Activated T-helper 1 cell treated with anti-CD3 and anti-CD28 coated beads, Interleukin-2, amount 50 U/mL, for 16 hours (primary cell): ENCODE measurements around the gene FBN1.

Experiments used
- DNase-seq, 2 donors: peaks; one replicate each; pipeline ENCODE4 v3.0.0-alpha.2; 2020; ENCODE audit warnings: low read depth in 1 of 2, low spot score in 1 of 2

The FBN1 gene

DNA sequence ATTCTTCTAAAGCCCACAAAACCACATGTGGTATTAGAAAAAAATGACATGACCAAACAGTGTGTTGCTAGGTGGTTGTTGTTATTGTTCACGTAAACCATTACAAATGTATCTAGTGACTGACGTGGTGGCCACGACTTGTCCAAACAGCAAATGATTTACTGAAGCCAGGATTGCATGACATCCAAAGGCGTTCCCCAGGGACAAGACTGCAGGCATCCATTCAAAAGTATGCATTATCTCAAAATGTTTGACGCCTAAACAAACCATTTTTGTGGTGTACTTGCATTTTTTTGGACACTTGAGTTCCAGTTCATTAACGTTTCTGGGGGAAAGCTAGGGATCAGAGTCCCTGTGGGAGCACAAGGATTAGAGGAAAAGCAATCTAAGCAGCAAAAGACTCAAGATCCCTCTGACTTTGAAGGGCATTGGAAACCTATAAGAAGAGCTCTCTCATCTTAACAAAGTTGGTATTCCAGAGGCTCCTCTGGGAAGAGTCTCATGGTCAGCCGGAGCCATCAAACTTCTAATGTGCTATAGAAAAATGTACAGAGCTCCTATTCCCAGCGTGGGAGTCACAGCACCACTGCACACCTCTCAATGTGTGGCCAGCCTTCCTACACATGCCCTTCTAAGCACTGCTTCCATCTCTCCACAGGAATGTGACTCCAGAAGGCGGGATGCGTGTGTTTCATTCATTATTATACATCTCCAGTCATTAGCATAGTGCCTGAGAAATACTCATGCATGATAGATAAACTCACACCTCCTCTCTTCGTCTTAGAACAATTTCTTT is 62.9 kb downstream of the FBN1 start:
- DNase-seq, result no peak

DNA sequence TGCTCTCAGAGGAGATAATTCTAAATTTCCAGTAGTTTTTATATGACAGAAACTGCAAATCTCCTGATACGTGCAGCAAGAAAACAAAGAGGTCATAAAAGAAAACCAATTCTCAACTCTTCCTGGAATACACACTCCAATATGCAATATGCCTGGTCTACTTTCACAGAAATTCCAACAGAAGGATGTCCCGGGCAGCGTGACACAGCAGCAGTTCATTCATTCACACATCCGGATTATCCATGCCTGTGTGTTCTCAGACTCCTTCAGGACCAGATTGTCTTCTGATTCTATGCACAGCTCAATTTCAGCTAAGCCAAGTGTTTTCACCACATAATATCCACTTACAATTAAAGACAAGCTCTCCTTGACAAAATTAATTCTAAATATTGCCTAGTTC is 64.3 kb downstream of the FBN1 start:
- no peak for DNase-seq

DNA sequence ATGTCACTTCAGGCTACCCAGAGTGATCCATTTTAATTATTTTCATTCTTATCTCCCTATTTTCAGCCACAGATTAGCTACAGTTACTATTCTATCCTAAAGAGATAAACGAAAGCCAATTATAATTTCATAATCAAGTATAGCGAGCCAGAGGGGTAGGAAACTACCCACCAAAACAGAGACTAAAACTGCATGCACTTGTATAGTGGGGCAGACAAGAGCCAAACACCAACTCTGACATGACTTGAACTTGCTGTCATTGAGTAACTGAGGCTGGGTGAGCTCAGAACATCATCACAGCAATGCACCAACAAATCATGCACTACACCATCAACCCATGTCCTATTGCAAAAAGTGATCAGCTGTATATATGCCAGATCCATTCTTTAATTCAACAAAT is 64.8 kb downstream of the FBN1 start:
- no peak for DNase-seq

DNA sequence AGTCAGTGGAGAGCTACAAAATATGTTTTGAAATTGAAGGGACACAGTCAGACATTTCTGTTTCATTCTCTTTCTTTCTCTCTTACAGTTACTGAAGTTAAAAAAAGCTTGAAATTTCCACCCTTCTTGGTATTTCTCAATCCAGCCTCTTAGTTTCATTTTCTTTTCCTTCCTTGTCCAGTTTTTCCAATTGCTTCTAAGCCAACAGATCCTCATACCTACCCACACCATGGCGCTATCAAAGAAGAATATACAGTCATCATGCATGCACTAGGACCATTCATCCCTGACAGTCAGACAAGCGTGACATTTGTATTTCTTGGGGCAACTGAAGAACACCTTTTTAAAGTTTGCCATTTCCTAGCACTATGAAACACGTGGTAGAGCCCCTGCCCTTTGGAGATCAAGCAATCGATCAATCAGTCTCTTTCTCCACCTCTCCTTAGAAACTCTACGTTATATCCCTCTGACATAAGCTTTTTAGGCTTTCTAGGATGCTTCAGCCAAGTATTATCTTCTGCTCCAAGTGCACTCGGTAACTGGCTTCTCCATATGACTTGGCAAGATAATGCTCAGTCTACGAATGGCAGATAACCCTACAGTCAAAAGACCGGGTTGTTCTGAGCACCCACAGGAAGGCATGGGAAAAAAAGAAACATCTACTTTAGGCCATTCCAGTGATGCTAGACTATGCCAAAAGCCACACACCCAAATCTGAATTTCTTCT is 65.4 kb downstream of the FBN1 start:
- DNase-seq, result no peak

DNA sequence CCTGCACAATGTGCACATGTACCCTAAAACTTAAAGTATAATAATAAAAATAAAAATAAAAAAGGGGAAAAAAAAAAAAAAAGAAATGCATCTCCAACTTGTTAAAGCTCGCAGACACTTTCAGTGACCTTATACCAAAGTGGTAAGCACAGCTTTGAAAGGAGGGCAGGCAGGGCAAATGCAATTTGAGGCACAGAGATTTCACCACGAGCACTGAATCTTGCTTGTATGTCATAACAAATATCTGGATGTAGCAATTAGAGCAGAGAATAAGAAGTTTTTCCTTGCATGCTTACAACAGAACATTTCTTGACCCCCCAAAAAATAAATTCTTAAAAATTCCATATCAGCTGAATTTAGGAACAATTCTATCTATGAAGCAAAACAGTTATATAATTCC is 66.5 kb downstream of the FBN1 start:
- DNase-seq, result no peak

DNA sequence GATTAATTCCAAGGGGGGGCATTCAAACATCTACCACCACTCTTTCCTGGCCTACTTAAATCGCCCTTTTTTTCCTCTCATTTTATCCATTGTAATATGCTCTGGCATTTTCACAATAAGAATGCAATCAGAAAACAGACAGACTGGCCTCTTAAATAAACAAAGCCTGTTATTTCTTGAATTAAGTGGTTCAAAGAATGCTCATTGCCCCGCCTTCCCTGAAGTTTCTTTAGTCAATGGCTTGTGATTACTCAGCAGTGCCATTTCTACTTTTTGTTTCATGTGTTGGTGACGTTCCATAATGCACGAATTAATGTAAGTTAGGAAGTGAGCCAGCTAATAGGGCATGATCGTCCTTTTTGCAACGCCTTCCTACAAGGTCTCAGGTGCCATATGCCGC is 68.0 kb downstream of the FBN1 start:
- no peak for DNase-seq

DNA sequence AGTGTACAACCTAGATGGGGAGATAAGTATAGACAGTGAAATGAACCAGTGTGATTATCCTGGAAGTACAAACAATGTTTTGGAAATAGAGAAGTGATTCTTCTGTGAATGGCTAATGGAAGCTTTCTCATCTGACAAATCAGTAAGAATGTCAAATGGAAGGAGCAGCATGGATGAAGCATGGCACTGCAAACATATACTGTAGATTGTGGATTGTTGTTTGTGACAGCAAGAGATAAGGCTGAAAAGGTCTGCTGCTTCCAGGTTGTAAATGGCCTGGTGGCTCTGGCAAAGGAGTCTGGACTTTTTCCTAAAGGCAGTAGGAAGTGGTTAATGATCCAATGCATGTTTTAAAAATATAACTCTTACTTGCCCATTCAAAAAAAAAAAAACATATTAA is 71.3 kb downstream of the FBN1 start:
- no peak for DNase-seq

DNA sequence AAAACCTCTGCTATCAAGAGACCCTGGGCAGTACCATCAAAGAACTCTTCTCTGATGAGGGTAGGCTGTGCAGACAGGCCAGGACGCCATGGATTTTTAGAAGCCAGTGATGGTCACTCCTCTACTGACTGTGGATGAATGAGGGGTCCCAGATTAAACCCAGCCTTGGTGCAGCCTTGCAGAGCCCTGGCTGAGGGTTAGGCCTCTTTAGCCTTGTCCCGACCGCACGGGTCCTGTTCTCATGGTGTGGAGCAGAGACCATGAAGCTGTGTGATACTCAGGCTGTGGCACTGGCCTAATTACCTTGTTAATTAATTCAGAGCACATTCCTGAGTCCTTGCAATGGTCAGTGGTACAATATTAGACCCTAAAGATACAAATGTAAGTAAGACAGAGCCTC is 71.7 kb downstream of the FBN1 start:
- no peak for DNase-seq

DNA sequence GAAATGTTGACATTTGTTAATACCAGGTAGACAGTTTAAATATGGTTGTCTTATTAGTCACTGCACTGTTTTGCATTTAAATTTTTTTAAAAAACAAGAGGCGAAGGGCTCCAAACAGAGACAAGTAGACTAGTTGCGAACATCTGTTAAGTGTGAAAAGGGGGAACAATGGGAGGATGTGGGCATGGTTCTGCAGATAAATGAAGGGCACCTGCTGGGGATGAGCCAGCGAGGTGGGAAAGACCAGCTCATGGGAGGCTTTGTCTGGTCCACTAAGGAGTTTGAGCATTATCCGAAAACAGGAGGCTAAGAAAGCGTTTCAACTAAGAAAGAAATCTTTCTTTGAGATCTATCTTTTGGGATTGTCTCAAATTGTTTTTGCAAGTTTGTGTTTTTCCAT is 72.7 kb downstream of the FBN1 start:
- no peak for DNase-seq

DNA sequence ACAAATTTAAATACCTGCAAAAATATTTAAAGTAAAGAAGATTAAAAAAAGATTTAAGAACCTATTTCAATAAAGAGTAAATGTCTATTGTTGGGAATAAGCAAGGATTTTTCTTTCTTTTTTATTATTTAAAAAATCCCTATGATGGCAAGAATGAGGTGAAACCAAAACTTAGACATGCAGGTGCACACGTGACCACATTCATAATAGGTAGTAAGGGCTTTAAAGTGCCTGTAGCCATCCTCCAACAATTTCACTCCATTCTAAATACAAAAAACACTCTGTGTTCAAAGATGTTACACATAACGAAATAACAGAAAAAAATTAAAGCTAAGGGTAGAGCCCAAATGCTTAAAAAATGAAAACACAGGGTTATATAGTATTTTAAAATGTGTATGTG is 74.0 kb downstream of the FBN1 start:
- DNase-seq, result no peak

DNA sequence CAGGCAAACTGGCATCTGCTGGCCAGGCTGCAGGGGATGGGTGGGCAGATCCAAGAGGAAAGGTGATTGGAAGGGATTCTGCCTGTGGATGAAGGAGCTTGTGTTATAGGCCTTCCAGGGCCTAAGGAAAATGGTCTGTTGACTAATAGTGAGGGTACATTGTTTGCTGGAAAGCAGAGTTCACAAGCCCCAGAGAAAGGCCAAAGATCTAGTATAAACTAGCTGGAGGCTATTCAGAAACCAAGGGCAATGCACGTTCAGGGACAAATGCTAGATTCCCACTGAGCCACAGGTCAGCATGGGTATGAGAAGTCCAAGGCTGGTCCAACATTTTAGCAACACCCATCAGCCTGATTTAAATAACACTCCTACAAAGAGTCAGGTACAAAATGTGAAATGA is 74.7 kb downstream of the FBN1 start:
- DNase-seq, result no peak

DNA sequence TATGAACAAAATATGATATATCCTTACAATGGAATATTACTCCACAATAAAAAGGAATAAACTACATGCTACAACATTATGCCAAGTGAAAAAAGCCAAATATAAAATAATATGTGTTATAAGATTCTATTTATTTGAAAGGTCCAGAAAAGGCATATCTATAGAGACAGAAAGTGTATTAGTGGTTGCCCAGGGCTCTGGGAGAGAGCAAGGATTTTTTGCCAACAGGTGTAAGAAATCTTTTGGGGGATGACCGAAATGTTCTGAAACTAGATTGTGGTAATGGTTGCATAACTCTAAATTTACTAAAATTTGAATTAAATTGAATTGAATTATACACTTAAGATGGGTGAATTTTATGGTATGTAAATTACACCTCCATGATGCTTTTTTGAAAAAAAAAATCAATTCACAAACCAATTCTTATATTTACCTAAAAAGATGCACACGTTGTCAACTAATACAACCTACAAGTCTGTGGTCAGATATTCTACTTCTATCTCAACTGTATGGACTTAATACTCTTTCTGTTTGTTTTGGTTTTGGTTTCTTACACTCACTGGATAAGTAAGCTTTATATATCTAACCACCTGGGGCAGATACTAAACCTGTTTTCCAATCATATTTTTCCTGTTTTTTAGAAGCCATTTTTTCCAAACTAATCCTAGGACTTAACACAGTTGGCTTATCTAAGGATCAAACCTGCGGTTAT is 75.8 kb downstream of the FBN1 start:
- DNase-seq, result no peak

DNA sequence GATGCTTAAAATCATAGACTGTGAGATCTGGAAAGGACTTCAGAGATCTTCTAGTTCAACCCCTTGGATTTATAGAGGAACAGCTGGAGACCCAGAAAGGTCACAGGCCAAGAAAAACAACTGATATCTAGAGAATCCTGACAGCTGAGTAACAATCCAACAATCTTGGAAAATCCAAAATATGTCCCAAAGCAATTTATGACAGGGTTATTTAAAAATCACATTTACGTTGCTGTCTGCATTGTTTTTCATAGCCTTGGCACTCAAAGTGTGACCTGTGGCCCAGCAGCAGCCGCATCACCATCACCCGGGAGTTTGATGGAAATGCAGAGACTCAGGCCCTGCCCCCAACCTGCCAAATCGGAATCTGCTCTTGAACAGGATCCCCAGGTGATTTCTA is 78.8 kb downstream of the FBN1 start:
- DNase-seq, result no peak

DNA sequence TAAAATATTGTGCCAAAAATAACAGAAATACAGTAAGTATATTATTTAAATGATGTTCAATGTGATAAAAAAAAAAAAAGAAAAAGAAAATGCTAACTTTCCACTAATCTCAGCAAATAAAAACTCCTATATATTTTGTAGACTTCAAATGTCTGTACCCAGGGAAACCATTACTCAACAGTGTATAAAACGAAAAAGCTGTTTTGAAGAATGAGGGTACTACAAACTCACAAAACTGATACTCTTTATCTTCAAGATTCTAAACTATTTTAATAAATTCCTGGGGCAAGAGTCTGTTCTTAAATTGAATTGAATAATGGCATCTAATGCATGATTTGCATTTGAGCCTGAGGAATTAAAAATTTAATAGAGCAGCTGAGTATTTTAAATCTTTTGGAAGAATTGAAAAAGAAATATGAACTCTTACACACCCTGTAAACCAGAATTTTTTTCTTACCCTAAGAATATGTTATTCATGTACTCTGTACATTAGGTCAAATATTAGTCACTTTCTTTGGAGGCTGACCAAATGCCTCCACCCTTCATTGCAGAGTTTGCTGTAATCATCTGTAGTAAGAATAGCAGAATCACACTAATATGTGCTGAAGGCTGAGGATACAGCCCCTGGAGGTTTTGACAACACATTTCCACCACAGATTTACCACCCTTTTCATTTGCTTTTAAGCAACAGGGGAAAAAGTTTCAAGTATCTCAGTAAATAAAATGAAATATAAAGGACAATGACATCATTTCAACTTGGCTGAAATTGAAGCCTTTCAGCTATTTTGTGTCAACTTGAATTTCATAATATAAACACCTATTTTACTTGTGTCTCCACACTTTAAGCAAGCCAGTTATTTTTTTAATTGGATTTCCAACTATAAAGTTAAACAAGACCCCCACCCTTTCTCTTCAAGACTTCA is 79.7 kb downstream of the FBN1 start:
- no peak for DNase-seq

DNA sequence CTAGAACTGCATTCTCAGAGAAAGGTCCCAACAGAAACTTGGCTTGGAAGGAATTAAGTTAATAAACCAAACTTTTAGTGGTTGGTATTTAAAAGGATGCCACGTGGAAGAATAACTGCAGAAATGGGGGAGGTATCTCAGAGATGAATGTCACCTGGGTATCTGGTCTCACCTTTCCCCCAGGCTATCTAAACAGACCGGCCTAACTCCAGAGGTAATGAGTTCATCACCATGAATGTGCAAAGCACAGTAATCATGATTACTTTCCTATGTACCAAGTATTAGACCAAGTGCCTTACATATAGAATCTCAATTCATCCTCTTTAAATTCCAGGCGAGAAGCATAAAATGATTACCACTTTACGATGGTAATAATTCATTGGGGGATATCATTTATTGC is 80.8 kb downstream of the FBN1 start:
- no peak for DNase-seq

DNA sequence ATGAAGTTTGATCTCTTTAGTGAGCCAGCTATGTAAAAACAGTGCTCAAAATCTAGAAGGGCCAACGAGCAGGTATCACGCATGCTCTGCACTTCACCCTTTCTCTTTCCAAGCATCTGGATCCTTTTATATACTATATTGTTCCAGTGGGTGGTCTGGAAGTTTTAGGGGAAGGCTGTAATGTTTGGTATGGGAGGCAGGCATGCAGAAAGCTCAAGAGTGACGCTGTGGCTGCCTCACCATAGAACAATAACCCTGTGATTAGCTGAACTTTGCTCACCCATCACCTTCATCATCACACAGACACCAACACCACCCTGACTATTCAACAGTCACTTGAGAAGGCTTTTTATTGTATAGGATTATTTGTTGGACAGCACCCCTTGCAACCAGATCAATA is 81.6 kb downstream of the FBN1 start:
- no peak for DNase-seq

DNA sequence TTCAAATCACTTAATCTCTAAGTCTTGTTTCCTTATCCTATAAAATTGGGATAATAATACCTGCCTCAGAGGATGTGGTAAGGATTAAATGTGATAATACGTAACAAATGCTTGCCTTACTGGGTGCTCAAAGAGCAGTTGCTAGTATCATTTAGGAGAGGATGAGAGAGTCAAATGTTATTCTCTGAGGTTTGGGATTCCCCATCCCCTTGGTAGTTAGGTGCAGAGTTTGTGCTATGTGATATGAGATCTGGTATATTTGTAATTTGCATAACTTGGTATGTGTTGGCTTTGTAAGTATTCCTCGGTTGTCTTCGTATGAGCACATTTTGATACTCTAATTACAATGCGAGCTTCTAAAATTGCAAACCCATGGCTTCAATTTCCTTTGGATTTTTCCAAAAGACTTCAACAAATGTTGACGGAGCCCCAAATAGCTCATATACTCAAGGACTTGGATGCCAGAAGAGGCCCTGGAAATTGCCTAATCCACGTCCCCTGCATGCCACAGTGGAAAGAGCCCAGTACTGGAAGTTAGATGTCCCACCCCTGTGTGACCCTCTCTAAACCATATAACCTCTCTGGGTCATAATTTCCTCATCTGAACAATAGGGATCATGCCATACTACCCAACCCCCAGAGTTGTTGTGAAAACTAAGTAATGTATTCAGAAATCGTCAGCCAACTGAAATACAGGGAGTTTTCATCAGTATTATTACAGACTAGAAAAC is 85.0 kb downstream of the FBN1 start:
- no peak for DNase-seq

DNA sequence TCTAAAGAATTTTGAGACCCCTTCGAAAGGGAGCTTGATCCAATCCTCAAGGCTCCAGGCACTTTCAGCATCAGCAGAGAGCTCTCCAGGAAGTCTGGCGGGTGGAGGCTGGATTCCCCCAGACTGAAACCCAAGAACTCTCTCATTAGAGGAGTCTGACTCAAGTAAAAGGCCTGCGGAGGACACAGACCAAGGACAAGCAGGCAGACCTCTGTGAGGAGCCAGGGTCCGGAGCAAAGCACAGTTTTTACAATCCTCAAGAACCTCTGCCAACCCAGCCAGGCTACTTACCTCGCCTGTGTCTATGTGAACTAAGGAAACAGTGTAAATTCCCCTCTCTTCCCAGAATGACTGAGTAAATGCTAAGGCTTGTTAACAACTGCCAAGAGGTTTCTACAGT is 86.2 kb downstream of the FBN1 start:
- DNase-seq, result no peak

DNA sequence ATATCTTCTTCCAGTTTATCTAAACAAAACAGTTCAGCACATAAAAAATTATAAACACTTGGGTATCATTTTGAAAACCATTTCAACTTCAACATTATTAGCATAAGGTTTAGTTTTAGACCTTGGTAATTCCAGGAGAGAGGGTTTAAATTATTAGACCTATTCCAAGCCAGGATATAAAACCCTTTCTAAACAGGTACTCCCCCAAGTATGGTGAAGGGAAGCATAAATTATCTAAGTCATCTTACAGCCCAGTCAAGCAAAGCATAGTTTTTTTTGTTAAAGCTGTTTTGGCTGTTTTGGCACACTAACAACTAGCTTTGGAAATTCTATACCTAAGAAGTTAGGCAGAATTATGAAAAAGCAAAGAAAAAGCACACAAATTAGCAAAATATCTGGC is 87.3 kb downstream of the FBN1 start:
- no peak for DNase-seq

DNA sequence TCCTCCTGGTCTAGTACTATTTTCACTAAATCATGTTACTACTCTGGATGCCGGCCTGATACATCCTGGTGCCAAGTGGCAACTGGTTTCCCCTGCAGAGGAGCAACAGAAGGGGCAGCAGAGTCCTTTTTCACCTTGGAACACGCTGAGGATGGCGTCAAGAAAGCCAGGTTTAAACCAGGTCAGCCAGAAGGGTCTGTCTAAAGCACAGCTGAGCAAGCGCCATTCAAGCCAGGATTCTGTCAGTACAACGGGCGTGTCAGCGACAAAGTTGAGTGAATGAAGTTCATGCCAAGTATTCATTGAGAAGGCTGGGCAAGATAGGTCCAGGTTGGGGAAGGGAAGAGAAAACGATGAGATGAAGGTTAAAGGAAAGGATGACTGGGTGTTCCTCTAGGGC is 88.2 kb downstream of the FBN1 start:
- no peak for DNase-seq
